Fibroblast of lung (primary cell): ENCODE measurements around the gene KCNJ4.

Source experiments
- CTCF ChIP-seq, 2 donors: IDR thresholded peaks in 1 of 2; conservative IDR thresholded peaks in 1 of 2; 1 replicate in 1 of 2; 2 replicates in 1 of 2; pipeline ENCODE4 v1.5.1; 2011 to 2012; ENCODE audit warnings: low read length in 2 of 2, control low read depth in 1 of 2, inconsistent platforms in 1 of 2, low read depth in 1 of 2, mild to moderate bottlenecking in 1 of 2
- EZH2 ChIP-seq: IDR thresholded peaks from 2 replicates; pipeline ENCODE4 v1.5.1; 2012; ENCODE audit warnings: low read length, control low read depth, mild to moderate bottlenecking; ENCODE audit errors: missing control alignments

- TF ChIP-seq CTCF (conservative IDR thresholded peaks at IDR 0.05 in 1 of 2, IDR thresholded peaks at IDR 0.05 in 1 of 2; ENCODE audit: low read depth in 1 of 2, low read length in 2 of 2) (no peak), EZH2 (no peak)
These were observed 25.4 kb downstream of the KCNJ4 start for GRCh38 chr22:38429499-38430068.
